SK-N-MC (cell line): ENCODE results near the gene CIB4.

Experiments
- EZH2 ChIP-seq: fragments of 200-600 bp; sonication (generic); IDR thresholded peaks from one replicate; pipeline ENCODE4 v1.6.1; 2017; ENCODE audit warnings: antibody characterized with exemption
- FOXP2 ChIP-seq: optimal IDR thresholded peaks from 2 replicates; pipeline ENCODE3; 2011; ENCODE audit warnings: mild to moderate bottlenecking, moderate library complexity; ENCODE audit not compliant: insufficient read depth; ENCODE audit errors: extremely low read length, control extremely low read depth
- POLR2AphosphoS5 ChIP-seq: IDR thresholded peaks from 2 replicates; pipeline ENCODE4 v1.6.1; 2012; ENCODE audit warnings: mild to moderate bottlenecking, low read depth, low read length, borderline replicate concordance

DNA sequence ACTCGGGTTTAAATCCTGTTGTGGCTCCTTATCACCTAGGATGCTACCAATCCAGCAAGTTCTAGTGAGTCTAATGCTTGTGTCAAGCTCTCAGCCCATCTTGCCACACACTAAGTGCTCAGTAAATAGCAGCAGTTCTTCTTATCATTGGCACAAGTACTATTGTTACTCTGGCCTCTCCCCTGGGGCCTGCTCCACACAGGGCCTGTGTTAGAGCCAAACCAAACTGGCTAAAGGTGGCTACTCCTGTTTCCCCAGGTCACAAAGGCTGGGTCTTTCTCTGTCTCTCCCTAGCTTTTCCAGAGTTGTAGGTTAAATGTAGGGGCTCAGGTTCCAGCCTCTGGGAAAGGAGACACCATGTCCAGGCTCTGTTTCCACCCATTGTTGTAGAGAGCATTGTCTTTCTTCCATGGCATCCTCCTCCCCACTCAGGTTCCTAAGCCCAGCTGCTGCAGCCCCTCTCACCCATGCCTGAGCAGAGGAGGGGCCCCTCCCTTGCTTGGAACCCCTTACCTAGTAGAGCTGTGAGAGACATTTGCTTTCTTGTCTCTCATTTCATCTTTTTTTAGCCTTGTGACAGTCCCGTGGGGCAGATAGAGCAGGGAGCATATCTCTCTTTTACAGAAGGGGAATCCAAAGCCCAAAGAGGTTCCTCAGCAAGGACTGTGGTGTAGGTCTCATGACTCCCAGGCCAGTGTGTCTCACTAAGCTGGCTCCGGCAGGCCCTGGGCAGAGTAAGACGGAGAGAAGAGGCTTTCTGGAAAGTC is 106.9 kb downstream of the CIB4 start:
- TF ChIP-seq EZH2 (no peak), POLR2AphosphoS5 (no peak), FOXP2 (no peak)
